Measurements from ENCODE around the gene TMEM43. TPM values are rescaled to one million over a fixed set of nuclear protein-coding genes. Genes with fewer than 3 reads are reported as not detected.

The TMEM43 gene
- total RNA-seq, 2 donors from 2014 or later: 17.5 to 37.1 TPM

- Mint-ChIP-seq H3K27ac (no peak overlapping the region), H3K9me3 (no peaks in the 10 kb centered on the region), H3K36me3 (peaks cover 23 to 29% of the 10 kb centered on the region in 2 donors)
- DNase-seq (ENCODE audit: low spot score in 2 of 2) (no peak), ATAC-seq (no peak)
These were observed 47.6 kb downstream of the TMEM43 start for GRCh38 chr3:14172496-14172895.

- no peak overlapping the region for H3K27ac Mint-ChIP-seq
- H3K9me3 Mint-ChIP-seq: no peaks in the 10 kb centered on the region
- ATAC-seq (no peak), DNase-seq (ENCODE audit: low spot score in 2 of 2) (no peak)
- H3K36me3 Mint-ChIP-seq: peaks cover 33 to 39% of the 10 kb centered on the region in 2 donors
These were observed 49.6 kb downstream of the TMEM43 start for GRCh38 chr3:14174483-14174882.

GRCh38 chr3:14175383-14176037 is 50.7 kb downstream of the TMEM43 start:
- ATAC-seq: peak; percentile 59 to 70
- H3K9me3 Mint-ChIP-seq: no peaks in the 10 kb centered on the region

GRCh38 chr3:14177580-14178246 is 52.9 kb downstream of the TMEM43 start:
- Mint-ChIP-seq H3K27ac (peak overlapping the region; percentile 98 to 99), H3K9me3 (no peaks in the 10 kb centered on the region), H3K36me3 (peaks cover 26 to 27% of the 10 kb centered on the region in 2 donors)
- peak; percentile 1 to 12 for ATAC-seq
- no peak for DNase-seq (ENCODE audit: low spot score in 2 of 2)

More at GRCh38 chr3:14175383-14176037, 50.7 kb downstream of the TMEM43 start:
- peak in 1 of 2 donors; percentile 62 for DNase-seq (ENCODE audit: low spot score in 2 of 2)
- peak overlapping the region in 1 of 2 donors; percentile 80 for H3K27ac Mint-ChIP-seq
- peaks cover 29 to 36% of the 10 kb centered on the region in 2 donors for H3K36me3 Mint-ChIP-seq

- no peaks in the 10 kb centered on the region for H3K9me3 Mint-ChIP-seq
- peaks cover 26 to 27% of the 10 kb centered on the region in 2 donors for H3K36me3 Mint-ChIP-seq
- H3K27ac Mint-ChIP-seq: peak within 1 kb of the TSS; percentile 99 to 100
- DNase-seq (ENCODE audit: low spot score in 2 of 2): peak; percentile 97 to 99
- peak; percentile 92 to 95 for ATAC-seq
These were observed 53.6 kb downstream of the TMEM43 start, which contains the start of the genes LSM3 and XPC for GRCh38 chr3:14178247-14179113. Gene LSM3, plus strand, starts transcription at chr3:14178817. Its CDS starts 44 bp downstream, at chr3:14178861. Gene XPC, minus strand, starts transcription at chr3:14178601. Its CDS starts 33 bp downstream, at chr3:14178568.

- ATAC-seq (no peak), DNase-seq (ENCODE audit: low spot score in 2 of 2) (no peak)
- no peaks in the 10 kb centered on the region for H3K9me3 Mint-ChIP-seq
- H3K27ac Mint-ChIP-seq: peak overlapping the region; percentile 99 to 100
- H3K36me3 Mint-ChIP-seq: peaks cover 27 to 32% of the 10 kb centered on the region in 2 donors
These were observed 54.2 kb downstream of the TMEM43 start for GRCh38 chr3:14179114-14179465.

GRCh38 chr3:14179795-14180194 is 54.9 kb downstream of the TMEM43 start:
- no peak for ATAC-seq
- H3K27ac Mint-ChIP-seq: peak overlapping the region; percentile 99 to 100
- H3K36me3 Mint-ChIP-seq: peaks cover 27 to 33% of the 10 kb centered on the region in 2 donors
- no peaks in the 10 kb centered on the region for H3K9me3 Mint-ChIP-seq
- no peak for DNase-seq (ENCODE audit: low spot score in 2 of 2)

- no peak for DNase-seq (ENCODE audit: low spot score in 2 of 2)
- Mint-ChIP-seq H3K9me3 (no peaks in the 10 kb centered on the region), H3K36me3 (peaks cover 21 to 39% of the 10 kb centered on the region in 2 donors), H3K27ac (no peak overlapping the region)
- ATAC-seq: no peak
These were observed 56.4 kb downstream of the TMEM43 start for GRCh38 chr3:14181253-14181652.

GRCh38 chr3:14183015-14183577 is 58.2 kb downstream of the TMEM43 start:
- H3K36me3 Mint-ChIP-seq: peaks cover 19 to 41% of the 10 kb centered on the region in 2 donors
- no peak overlapping the region for H3K27ac Mint-ChIP-seq
- no peak for ATAC-seq
- DNase-seq (ENCODE audit: low spot score in 2 of 2): no peak
- no peaks in the 10 kb centered on the region for H3K9me3 Mint-ChIP-seq

- H3K27ac Mint-ChIP-seq: no peak overlapping the region
- H3K9me3 Mint-ChIP-seq: peaks cover 0 to 4% of the 10 kb centered on the region in 2 donors
- ATAC-seq (no peak), DNase-seq (ENCODE audit: low spot score in 2 of 2) (no peak)
- H3K36me3 Mint-ChIP-seq: peaks cover 21 to 61% of the 10 kb centered on the region in 2 donors
These were observed 62.1 kb downstream of the TMEM43 start for GRCh38 chr3:14186854-14187458.

GRCh38 chr3:14188041-14188754 is 63.3 kb downstream of the TMEM43 start:
- no peak overlapping the region for H3K27ac Mint-ChIP-seq
- ATAC-seq (no peak), DNase-seq (ENCODE audit: low spot score in 2 of 2) (no peak)
- H3K9me3 Mint-ChIP-seq: peaks cover 0 to 4% of the 10 kb centered on the region in 2 donors
- peaks cover 21 to 61% of the 10 kb centered on the region in 2 donors for H3K36me3 Mint-ChIP-seq

Other genes starting within 250 kb of the TMEM43 start
- under 1 TPM; 0.06 to 0.14 TPM for gene WNT7A, start 245.0 kb upstream of the TMEM43 start, total RNA-seq
- gene CHCHD4, start 182 bp upstream of the TMEM43 start, total RNA-seq: 10 to 100 TPM; 10.0 to 23.2 TPM
- 10 to 100 TPM; 24.5 to 51.4 TPM for gene XPC, start 53.5 kb downstream of the TMEM43 start, total RNA-seq
- gene LSM3, start 53.8 kb downstream of the TMEM43 start, total RNA-seq: 10 to 100 TPM; 20.5 to 24.5 TPM

Data from activated naive CD4-positive, alpha-beta T cell treated with anti-CD3 and anti-CD28 coated beads, Interleukin-2, amount 50 U/mL, for 72 hours (primary cell).